HepG2 (cell line): ENCODE measurements around the gene ABCA8. TPM values are rescaled to one million over a fixed set of nuclear protein-coding genes. Genes with fewer than 3 reads are reported as not detected.
A peak's percentile ranks its signal among the peaks of the same experiment; 100 is the strongest.

Experiments
- KDM3A ChIP-seq: IDR thresholded peaks from 2 replicates; pipeline ENCODE4 v1.6.1; 2018; ENCODE audit warnings: low read depth, missing compliant biosample characterization
- NFIC ChIP-seq: IDR thresholded peaks from 2 replicates; pipeline ENCODE4 v1.6.1; 2012; ENCODE audit warnings: mild to moderate bottlenecking, low read length, inconsistent platforms
- NFYC ChIP-seq: IDR thresholded peaks from 2 replicates; pipeline ENCODE4 v1.6.1; 2016; ENCODE audit warnings: missing genetic modification reagents, missing compliant biosample characterization
- PPARG ChIP-seq: conservative IDR thresholded peaks from 2 replicates; pipeline ENCODE4 v1.6.1; 2016; ENCODE audit warnings: missing biosample characterization, missing genetic modification reagents
- SALL2 ChIP-seq: sonication (generic); formaldehyde crosslinking; IDR thresholded peaks from 2 replicates; pipeline ENCODE4 v1.8.1; 2023; ENCODE audit warnings: mild to moderate bottlenecking, missing genetic modification reagents, inconsistent platforms
- ZMYM3 ChIP-seq: sonication (generic); formaldehyde crosslinking; IDR thresholded peaks from 2 replicates; pipeline ENCODE4 v1.5.1; 2020; ENCODE audit warnings: mild to moderate bottlenecking, missing genetic modification reagents
- ZNF138 ChIP-seq: sonication (generic); formaldehyde crosslinking; IDR thresholded peaks from 2 replicates; pipeline ENCODE4 v1.5.0; 2020; ENCODE audit warnings: mild to moderate bottlenecking, low read depth, missing genetic modification reagents
- ZNF230 ChIP-seq: sonication (generic); formaldehyde crosslinking; IDR thresholded peaks from 2 replicates; pipeline ENCODE4 v1.4.0; 2020; ENCODE audit warnings: mild to moderate bottlenecking, missing genetic modification reagents
- ZNF777 ChIP-seq: sonication (generic); formaldehyde crosslinking; IDR thresholded peaks from 2 replicates; pipeline ENCODE4 v1.4.0; 2020; ENCODE audit warnings: missing genetic modification reagents
- polyA plus RNA-seq, 8 experiments: library from polyadenylated mRNA; depleted of rRNA in 3 of 8; stranded (reverse) in 7 of 8; unstranded in 1 of 8; fragments of >200 nt; fragmentation: Illumina TruSeq in 4 of 8; extraction: Trizol in 4 of 8; gene quantifications; 2 replicates each; pipeline versions ENCODE4 v1.2.1 to v1.2.3, GENCODE V29; 2011 to 2016; ENCODE audit warnings: low read depth in 4 of 8, missing spikeins in 1 of 8, mixed read lengths in 1 of 8; ENCODE audit not compliant: insufficient read depth in 1 of 8
- total RNA-seq, 5 experiments: library from RNA; depleted of rRNA; stranded (reverse); fragments of >200 nt; fragmentation: Illumina TruSeq; extraction: Trizol; gene quantifications; 2 replicates each; pipeline ENCODE4 v1.2.3, GENCODE V29; 2016; ENCODE audit warnings: low read depth in 1 of 5
- TF ChIP-seq, protein P1 (sequence below): sonication (generic); formaldehyde crosslinking; IDR thresholded peaks from 2 replicates; pipeline ENCODE4 v1.5.0; 2020; ENCODE audit warnings: mild to moderate bottlenecking, missing genetic modification reagents, borderline replicate concordance
- TF ChIP-seq, protein P2 (sequence below): sonication (generic); formaldehyde crosslinking; IDR thresholded peaks from 2 replicates; pipeline ENCODE4 v1.4.0; 2020; ENCODE audit warnings: missing genetic modification reagents
- TF ChIP-seq, protein P3 (sequence below): sonication (generic); formaldehyde crosslinking; IDR thresholded peaks from 2 replicates; pipeline ENCODE4 v1.5.0; 2020; ENCODE audit warnings: mild to moderate bottlenecking, missing genetic modification reagents
- TF ChIP-seq, protein P4 (sequence below): IDR thresholded peaks from 2 replicates; pipeline ENCODE4 v1.6.1; 2016; ENCODE audit warnings: low read depth

ABCA8 gene
- total and polyA plus RNA-seq, 2 of the 13 experiments (the other 11 are each of a cell fraction or from before 2014, with no cell fraction given) = 0.05 to 0.18 TPM

DNA sequence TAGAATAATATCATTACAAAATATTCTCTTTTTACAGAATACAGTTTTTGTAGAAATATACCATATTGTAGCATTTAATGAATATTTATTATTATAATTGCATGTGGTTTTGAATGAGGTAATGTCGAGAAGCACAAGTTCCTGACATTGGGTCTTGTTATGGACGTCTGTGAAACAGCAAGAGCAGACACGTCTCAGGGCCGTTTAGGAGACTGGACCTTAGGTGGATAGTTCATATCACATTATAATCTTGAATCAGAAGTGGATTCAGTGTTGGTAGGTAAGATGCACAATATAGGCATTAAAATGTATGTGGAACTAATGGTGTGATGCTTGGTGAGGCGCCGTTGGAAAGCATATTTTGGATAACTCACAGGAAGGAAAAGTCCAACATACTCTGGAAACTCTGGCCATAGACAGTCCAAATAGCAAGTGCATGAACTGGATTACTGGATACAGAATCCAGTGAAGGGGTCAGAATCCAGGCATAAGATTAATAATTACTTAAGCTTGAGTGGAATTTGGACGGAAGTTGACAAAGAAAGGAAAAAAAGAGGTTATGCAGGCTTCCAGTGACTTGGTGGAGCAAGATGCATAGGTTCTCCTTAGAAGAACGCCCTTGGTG, 17.2 kb downstream of the ABCA8 start (continued):
- TF ChIP-seq KDM3A (CRISPR knock-in tag) (no peak), PPARG (CRISPR knock-in tag) (peak; percentile 59; the same call in 1 of the 2 replicates), ZMYM3 (0 out of 2 replicates have a peak, but pooled peaks have one; percentile 12), ZNF138 (CRISPR knock-in tag) (no peak), NFYC (CRISPR knock-in tag) (no peak), NFIC (peak; percentile 26; the same call in 1 of the 2 replicates), ZNF777 (CRISPR knock-in tag) (peak; percentile 67; the same call in 1 of the 2 replicates), SALL2 (no peak), ZNF230 (CRISPR knock-in tag) (no peak)
- TF ChIP-seq, protein P1, sequence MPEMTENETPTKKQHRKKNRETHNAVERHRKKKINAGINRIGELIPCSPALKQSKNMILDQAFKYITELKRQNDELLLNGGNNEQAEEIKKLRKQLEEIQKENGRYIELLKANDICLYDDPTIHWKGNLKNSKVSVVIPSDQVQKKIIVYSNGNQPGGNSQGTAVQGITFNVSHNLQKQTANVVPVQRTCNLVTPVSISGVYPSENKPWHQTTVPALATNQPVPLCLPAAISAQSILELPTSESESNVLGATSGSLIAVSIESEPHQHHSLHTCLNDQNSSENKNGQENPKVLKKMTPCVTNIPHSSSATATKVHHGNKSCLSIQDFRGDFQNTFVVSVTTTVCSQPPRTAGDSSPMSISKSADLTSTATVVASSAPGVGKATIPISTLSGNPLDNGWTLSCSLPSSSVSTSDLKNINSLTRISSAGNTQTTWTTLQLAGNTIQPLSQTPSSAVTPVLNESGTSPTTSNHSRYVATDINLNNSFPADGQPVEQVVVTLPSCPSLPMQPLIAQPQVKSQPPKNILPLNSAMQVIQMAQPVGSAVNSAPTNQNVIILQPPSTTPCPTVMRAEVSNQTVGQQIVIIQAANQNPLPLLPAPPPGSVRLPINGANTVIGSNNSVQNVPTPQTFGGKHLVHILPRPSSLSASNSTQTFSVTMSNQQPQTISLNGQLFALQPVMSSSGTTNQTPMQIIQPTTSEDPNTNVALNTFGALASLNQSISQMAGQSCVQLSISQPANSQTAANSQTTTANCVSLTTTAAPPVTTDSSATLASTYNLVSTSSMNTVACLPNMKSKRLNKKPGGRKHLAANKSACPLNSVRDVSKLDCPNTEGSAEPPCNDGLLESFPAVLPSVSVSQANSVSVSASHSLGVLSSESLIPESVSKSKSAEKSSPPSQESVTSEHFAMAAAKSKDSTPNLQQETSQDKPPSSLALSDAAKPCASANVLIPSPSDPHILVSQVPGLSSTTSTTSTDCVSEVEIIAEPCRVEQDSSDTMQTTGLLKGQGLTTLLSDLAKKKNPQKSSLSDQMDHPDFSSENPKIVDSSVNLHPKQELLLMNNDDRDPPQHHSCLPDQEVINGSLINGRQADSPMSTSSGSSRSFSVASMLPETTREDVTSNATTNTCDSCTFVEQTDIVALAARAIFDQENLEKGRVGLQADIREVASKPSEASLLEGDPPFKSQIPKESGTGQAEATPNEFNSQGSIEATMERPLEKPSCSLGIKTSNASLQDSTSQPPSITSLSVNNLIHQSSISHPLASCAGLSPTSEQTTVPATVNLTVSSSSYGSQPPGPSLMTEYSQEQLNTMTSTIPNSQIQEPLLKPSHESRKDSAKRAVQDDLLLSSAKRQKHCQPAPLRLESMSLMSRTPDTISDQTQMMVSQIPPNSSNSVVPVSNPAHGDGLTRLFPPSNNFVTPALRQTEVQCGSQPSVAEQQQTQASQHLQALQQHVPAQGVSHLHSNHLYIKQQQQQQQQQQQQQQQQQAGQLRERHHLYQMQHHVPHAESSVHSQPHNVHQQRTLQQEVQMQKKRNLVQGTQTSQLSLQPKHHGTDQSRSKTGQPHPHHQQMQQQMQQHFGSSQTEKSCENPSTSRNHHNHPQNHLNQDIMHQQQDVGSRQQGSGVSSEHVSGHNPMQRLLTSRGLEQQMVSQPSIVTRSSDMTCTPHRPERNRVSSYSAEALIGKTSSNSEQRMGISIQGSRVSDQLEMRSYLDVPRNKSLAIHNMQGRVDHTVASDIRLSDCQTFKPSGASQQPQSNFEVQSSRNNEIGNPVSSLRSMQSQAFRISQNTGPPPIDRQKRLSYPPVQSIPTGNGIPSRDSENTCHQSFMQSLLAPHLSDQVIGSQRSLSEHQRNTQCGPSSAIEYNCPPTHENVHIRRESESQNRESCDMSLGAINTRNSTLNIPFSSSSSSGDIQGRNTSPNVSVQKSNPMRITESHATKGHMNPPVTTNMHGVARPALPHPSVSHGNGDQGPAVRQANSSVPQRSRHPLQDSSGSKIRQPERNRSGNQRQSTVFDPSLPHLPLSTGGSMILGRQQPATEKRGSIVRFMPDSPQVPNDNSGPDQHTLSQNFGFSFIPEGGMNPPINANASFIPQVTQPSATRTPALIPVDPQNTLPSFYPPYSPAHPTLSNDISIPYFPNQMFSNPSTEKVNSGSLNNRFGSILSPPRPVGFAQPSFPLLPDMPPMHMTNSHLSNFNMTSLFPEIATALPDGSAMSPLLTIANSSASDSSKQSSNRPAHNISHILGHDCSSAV (CRISPR knock-in tag) = no peak
- TF ChIP-seq, protein P2, sequence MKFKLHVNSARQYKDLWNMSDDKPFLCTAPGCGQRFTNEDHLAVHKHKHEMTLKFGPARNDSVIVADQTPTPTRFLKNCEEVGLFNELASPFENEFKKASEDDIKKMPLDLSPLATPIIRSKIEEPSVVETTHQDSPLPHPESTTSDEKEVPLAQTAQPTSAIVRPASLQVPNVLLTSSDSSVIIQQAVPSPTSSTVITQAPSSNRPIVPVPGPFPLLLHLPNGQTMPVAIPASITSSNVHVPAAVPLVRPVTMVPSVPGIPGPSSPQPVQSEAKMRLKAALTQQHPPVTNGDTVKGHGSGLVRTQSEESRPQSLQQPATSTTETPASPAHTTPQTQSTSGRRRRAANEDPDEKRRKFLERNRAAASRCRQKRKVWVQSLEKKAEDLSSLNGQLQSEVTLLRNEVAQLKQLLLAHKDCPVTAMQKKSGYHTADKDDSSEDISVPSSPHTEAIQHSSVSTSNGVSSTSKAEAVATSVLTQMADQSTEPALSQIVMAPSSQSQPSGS = no peak
- TF ChIP-seq, protein P3, sequence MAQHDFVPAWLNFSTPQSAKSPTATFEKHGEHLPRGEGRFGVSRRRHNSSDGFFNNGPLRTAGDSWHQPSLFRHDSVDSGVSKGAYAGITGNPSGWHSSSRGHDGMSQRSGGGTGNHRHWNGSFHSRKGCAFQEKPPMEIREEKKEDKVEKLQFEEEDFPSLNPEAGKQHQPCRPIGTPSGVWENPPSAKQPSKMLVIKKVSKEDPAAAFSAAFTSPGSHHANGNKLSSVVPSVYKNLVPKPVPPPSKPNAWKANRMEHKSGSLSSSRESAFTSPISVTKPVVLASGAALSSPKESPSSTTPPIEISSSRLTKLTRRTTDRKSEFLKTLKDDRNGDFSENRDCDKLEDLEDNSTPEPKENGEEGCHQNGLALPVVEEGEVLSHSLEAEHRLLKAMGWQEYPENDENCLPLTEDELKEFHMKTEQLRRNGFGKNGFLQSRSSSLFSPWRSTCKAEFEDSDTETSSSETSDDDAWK (CRISPR knock-in tag) = no peak
- TF ChIP-seq, protein P4, sequence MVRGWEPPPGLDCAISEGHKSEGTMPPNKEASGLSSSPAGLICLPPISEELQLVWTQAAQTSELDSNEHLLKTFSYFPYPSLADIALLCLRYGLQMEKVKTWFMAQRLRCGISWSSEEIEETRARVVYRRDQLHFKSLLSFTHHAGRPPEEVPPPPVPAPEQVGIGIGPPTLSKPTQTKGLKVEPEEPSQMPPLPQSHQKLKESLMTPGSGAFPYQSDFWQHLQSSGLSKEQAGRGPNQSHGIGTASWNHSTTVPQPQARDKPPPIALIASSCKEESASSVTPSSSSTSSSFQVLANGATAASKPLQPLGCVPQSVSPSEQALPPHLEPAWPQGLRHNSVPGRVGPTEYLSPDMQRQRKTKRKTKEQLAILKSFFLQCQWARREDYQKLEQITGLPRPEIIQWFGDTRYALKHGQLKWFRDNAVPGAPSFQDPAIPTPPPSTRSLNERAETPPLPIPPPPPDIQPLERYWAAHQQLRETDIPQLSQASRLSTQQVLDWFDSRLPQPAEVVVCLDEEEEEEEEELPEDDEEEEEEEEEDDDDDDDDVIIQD (CRISPR knock-in tag) = peak; percentile 90; the same call in 1 of the 2 replicates
